Left cardiac atrium (tissue), 4 donors: ENCODE results near the gene ABCC11. TPM values are rescaled to one million over a fixed set of nuclear protein-coding genes. Genes with fewer than 3 reads are reported as not detected.
"Not testable (repeated sequence)": the region's sequence is repeated elsewhere in the genome, so short reads cannot be mapped to it uniquely, and the experiment has no call there.

ENCODE experiments used
- ATAC-seq, 2 donors: fragments of 200-7000 bp; cut with Tn5 transposase; one replicate each; pipeline ENCODE4 v1.9.1; 2020; ENCODE audit warnings: mild to moderate bottlenecking in 2 of 2, moderate library complexity in 2 of 2
- DNase-seq: peaks from one replicate; pipeline ENCODE4 v3.0.0-alpha.2; 2020
- intact Hi-C, 2 donors: fragments of 100-400 bp; cut with DNase I; formaldehyde crosslinking; loops; one replicate each; pipeline versions ENCODE4 v1.14.1 to v1.15.1; 2022 to 2023
- total RNA-seq, 2 donors: library from RNA; stranded (reverse); fragmentation: NEBNext Ultra II Directional; extraction: Animal tissue kit (Norgen Biotek cat#: 25700); gene quantifications; one replicate each; pipeline ENCODE4 v1.2.1, GENCODE V29; 2021
- donor health status: DM: no; HTN: yes; CAD: no.
- donor health status: DM: no; HTN: yes; CAD: no; lungs with severe emphysema.
- donor health status: DM: yes; HTN: yes; CAD: no.
- donor health status: Dilated cardiomyopathy.

ABCC11 gene
- total RNA-seq, 2 donors from 2014 or later = not detected

GRCh38 chr16:48256579-48257177 lies 9.3 kb upstream of the ABCC11 start:
- ATAC-seq (no peak), DNase-seq (no peak)
- intact Hi-C loops = no loop called here

GRCh38 chr16:48252013-48252412 lies 4.7 kb upstream of the ABCC11 start:
- DNase-seq = no peak
- intact Hi-C loops = no loop called here

DNA sequence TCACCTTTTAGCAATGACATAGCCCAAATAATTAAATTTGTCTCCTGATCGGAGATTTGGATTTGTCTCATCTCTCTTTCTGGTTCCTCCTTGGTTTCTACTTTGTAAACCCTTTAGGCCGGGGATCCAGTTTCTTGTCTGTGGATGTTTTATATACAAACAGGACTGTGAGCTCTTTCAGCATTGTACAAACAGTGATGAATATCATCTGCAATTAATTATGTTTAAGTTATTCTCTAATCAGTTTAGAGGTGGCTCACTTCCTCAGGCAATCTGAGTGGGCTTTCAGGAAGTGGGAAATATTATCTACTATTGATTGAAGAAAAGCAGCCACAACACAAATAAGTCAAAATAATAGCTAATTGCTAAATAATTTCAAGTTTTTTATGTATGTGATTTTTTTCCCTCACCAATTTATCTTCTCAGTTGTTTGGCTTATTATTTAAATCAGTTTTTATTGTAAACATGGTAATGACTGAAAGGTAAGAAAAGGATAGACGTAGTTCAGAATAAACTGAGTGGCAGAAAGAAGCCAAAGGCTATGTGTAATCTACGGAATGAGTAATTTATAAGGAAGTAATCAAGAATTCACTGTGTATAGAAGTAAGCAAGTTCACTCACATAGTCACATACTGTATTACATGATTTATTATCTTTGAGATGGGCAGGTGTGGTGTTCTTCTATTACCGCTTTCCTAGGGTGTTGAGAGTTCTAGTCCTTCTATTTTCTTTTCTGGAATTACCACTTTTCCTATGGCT lies 3.4 kb upstream of the ABCC11 start:
- no peak for ATAC-seq
- intact Hi-C loops = no loop called here
- no peak for DNase-seq

More at GRCh38 chr16:48252013-48252412, 4.7 kb upstream of the ABCC11 start:
- no peak for ATAC-seq

- ATAC-seq = no peak
- intact Hi-C loops = no loop called here
Observed at GRCh38 chr16:48246066-48246465, 1.3 kb downstream of the ABCC11 start.

DNA sequence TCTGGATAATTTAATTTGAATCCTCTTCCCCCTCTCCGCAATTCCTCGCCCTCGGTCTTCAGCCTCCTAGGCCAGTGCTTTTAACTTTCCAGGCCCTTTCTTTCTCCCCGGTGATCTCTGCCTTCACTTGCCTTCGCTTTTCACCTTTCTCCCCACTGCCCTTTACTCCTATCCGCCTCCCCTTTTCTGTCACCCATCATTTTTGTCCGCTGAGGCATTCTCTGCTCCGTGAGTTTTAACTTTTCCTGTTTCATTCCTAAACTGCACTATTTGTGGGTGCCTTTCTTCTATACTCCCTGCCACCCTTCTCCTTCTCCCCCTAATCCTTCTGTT lies 2.5 kb downstream of the ABCC11 start:
- no peak for ATAC-seq
- intact Hi-C loops = no loop called here
- no peak for DNase-seq

More at GRCh38 chr16:48246066-48246465, 1.3 kb downstream of the ABCC11 start:
- no peak for DNase-seq

- ATAC-seq (peak; percentile 99 to 100), DNase-seq (peak; percentile 92)
- intact Hi-C loops = no loop called here
Observed at GRCh38 chr16:48244080-48244862, 3.1 kb downstream of the ABCC11 start, which contains the start of gene LONP2. LONP2 (plus strand) TSS chr16:48244300; CDS start chr16:48244389, 89 bp downstream.

DNA sequence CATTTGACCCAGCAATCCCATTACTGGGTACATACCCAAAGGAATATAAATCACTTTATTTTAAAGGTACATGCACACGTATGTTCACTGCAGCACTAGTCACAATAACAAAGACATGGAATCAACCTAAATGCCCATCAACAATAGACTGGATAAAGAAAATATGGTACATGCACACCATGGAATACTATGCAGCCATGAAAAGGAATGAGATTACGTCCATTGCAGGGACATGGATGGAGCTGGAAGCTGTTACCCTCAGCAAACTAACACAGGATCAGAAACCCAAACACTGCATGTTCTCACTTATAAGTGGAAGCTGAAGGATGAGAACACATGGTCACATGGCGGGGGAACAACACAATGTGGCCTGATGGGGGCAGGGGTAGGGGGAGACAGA lies 7.2 kb downstream of the ABCC11 start:
- intact Hi-C loops, DNase-seq, ATAC-seq: not testable (repeated sequence)

GRCh38 chr16:48236286-48236685 lies 11.1 kb downstream of the ABCC11 start:
- intact Hi-C loops = no loop called here
- DNase-seq (no peak), ATAC-seq (no peak)

- no peak for ATAC-seq
- intact Hi-C loops = no loop called here
- no peak for DNase-seq
Observed at GRCh38 chr16:48235556-48236136, 11.7 kb downstream of the ABCC11 start.

DNA sequence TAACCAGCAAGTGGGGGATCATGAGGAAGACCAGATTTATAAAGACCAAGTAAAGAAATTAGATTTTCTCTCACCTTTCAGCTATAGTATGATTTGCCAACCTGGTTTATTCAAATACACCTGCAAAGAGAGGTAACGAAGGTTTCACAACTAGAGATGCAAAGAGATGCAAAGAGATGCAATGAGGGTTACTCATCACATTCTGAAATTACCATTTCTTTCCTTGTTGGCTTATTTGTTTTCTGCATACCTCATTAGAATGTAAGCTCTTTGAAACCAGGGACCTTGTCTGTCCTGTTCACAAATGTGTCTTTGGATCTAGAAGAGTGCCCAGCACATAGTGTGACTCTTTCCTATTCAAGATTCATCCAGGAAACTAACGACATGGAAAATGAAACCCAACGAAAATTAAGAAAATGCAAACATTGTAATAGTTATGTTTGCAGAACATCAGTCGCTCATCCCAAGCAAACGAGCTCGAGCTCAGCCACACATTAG lies 12.2 kb downstream of the ABCC11 start:
- ATAC-seq = no peak
- no peak for DNase-seq
- intact Hi-C loops = no loop called here

GRCh38 chr16:48234630-48235029 lies 12.7 kb downstream of the ABCC11 start:
- ATAC-seq (no peak), DNase-seq (no peak)
- intact Hi-C loops = loop anchor here in 1 of 2 donors (5.0 kb wide), 1 partner anchor 388 kb away; no protein-coding TSS in a partner anchor

- no peak for DNase-seq
- ATAC-seq = no peak
- intact Hi-C loops = loop anchor here in 1 of 2 donors (5.0 kb wide), 1 partner anchor 390 kb away; no protein-coding TSS in a partner anchor
Observed at GRCh38 chr16:48232493-48233040, 14.8 kb downstream of the ABCC11 start.

GRCh38 chr16:48231727-48232492 lies 15.4 kb downstream of the ABCC11 start:
- DNase-seq = no peak
- intact Hi-C loops = loop anchor here in 1 of 2 donors (5.0 kb wide), 1 partner anchor 390 kb away; no protein-coding TSS in a partner anchor
- ATAC-seq = peak; percentile 35 to 47

GRCh38 chr16:48225456-48225855 lies 21.9 kb downstream of the ABCC11 start:
- no peak for ATAC-seq
- intact Hi-C loops = loop anchor here in 1 of 2 donors (10.0 kb wide), 1 partner anchor 409 kb away; no protein-coding TSS in a partner anchor
- no peak for DNase-seq

DNA sequence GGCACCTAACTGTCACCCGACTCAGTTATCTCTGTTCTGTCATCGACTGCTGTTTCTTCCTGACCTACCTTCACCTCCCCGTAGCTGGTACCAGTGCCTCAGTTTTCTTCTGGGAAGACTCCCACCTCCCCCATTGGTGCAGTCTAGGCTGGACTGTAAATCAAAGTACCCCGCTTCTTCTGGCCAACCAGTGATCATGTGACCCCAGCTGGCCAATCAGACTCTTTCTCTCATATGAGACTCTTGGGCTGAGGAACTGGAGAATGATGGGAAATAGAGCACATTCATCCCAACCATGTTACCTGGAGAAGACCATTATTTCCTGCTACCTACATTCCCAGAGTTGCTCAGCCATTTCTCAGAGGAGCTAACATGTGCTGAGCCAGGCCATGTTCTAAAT lies 23.8 kb downstream of the ABCC11 start:
- ATAC-seq (no peak), DNase-seq (no peak)
- intact Hi-C loops = loop anchor here in 1 of 2 donors (10.0 kb wide), 1 partner anchor 411 kb away; no protein-coding TSS in a partner anchor

- intact Hi-C loops = loop anchor here in 1 of 2 donors (10.0 kb wide), 1 partner anchor 414 kb away; no protein-coding TSS in a partner anchor
- DNase-seq (no peak), ATAC-seq (no peak)
Observed at GRCh38 chr16:48220891-48221290, 26.4 kb downstream of the ABCC11 start.

DNA sequence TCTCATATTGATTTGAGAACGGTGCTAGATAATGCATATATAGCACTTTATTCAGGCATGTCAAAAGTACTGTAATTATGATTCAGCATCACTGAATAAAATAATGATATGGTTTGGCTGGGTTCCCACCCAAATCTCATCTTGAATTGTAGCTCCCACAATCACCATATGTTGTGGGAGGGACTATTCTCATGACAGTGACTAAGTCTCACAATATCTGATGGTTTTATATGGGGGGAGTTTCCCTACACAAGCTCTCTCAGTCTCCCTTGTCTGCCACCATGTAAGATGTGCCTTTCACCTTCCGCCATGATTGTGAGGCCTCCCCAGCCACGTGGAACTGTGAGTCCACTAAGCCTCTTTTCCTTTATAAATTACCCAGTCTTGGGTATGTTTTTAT lies 28.9 kb downstream of the ABCC11 start:
- ATAC-seq (no peak), DNase-seq (no peak)
- intact Hi-C loops = no loop called here

DNA sequence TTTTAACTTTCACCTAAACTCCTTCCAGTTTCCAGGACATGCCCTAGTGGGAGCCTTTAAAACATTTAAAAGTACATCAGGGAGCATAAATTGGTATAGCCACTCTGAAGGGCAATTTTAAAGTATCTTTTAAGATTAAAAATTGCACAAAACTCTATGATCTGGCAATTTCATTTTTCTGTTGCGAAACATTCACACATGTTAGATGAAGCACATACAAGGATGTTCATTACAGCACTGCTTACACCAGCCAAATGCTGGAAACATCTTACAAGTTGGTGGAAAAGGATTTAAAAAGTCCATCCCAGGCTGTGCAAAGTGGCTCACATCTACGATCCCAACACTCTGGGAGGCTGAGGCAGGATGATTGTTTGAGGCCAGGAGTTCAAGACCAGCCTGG lies 29.6 kb downstream of the ABCC11 start:
- DNase-seq = no peak
- intact Hi-C loops = no loop called here
- no peak for ATAC-seq
